SK-N-SH (cell line): Measurements from ENCODE around the gene PDK2. TPM values are rescaled to one million over a fixed set of nuclear protein-coding genes. Genes with fewer than 3 reads are reported as not detected.

Source experiments
- CTCF ChIA-PET: fragments of 300-600, 350-600 bp; formaldehyde crosslinking; extraction: SDS; loops from one replicate; lab custom pipeline; 2021; lab: Yijun Ruan, JAX
- POLR2A ChIA-PET: fragments of 350-600 bp; sonication (Branson Sonifier 250); formaldehyde crosslinking; extraction: SDS; loops from one replicate; lab custom pipeline; 2020; ENCODE audit warnings: antibody characterized with exemption, inconsistent platforms; lab: Yijun Ruan, JAX
- DNase-seq: peaks from one replicate; pipeline ENCODE4 v3.0.0; 2012
- H2AFZ ChIP-seq: fragments of 200-600 bp; sonication (generic); 2 replicates; pipeline ENCODE4 v1.8.1; 2016; ENCODE audit warnings: antibody characterized with exemption, mild to moderate bottlenecking, low read depth
- H3F3A ChIP-seq: fragments of 200-600 bp; sonication (generic); replicated peaks from 2 replicates; pipeline ENCODE3; 2016; ENCODE audit warnings: antibody characterized with exemption, mild to moderate bottlenecking; ENCODE audit not compliant: insufficient read depth
- H3K27ac ChIP-seq, 2 experiments: fragments of 200-500 bp in 1 of 2; fragments of 200-600 bp in 1 of 2; sonication (Bioruptor generic) in 1 of 2; sonication (generic), shearing (Covaris generic) in 1 of 2; 2 replicates each; pipeline versions ENCODE4 v1.5.1 to v1.6.1; 2014 to 2016; ENCODE audit warnings: low read depth in 2 of 2, inconsistent platforms in 1 of 2, low read length in 1 of 2, mild to moderate bottlenecking in 1 of 2, mixed read lengths in 1 of 2
- H3K27me3 ChIP-seq: fragments of 200-600 bp; sonication (generic), shearing (Covaris generic); 2 replicates; pipeline ENCODE4 v1.6.1; 2016; ENCODE audit warnings: mixed run types; ENCODE audit not compliant: insufficient read depth
- H3K36me3 ChIP-seq, 2 experiments: fragments of 200-500 bp in 1 of 2; fragments of 200-600 bp in 1 of 2; sonication (Bioruptor generic) in 1 of 2; sonication (generic) in 1 of 2; replicated peaks in 1 of 2; 2 replicates each; pipeline versions ENCODE3 to v1.5.1; 2014 to 2016; ENCODE audit warnings: low read length in 1 of 2, mild to moderate bottlenecking in 1 of 2; ENCODE audit not compliant: insufficient read depth in 2 of 2, control insufficient read depth in 1 of 2
- H3K4me1 ChIP-seq, 2 experiments: fragments of 200-500 bp in 1 of 2; fragments of 200-600 bp in 1 of 2; sonication (Bioruptor generic) in 1 of 2; sonication (generic), shearing (Covaris generic) in 1 of 2; 2 replicates each; pipeline versions ENCODE4 v1.5.1 to v1.6.1; 2014 to 2016; ENCODE audit warnings: low read depth in 1 of 2, low read length in 1 of 2, mixed run types in 1 of 2; ENCODE audit not compliant: insufficient read depth in 2 of 2, control insufficient read depth in 1 of 2
- H3K4me2 ChIP-seq: fragments of 200-600 bp; sonication (generic), shearing (Covaris generic); 2 replicates; pipeline ENCODE4 v1.6.1; 2017; ENCODE audit warnings: mixed run types
- H3K4me3 ChIP-seq, 2 experiments: fragments of 200-500 bp in 1 of 2; fragments of 200-600 bp in 1 of 2; sonication (Bioruptor generic) in 1 of 2; sonication (generic), shearing (Covaris generic) in 1 of 2; 2 replicates each; pipeline versions ENCODE4 v1.5.1 to v1.8.1; 2014 to 2016; ENCODE audit warnings: low read depth in 2 of 2, inconsistent platforms in 1 of 2, low read length in 1 of 2, mild to moderate bottlenecking in 1 of 2, mixed read lengths in 1 of 2, moderate library complexity in 1 of 2
- H3K79me2 ChIP-seq: fragments of 200-600 bp; sonication (generic); 2 replicates; pipeline ENCODE4 v1.8.1; 2017; ENCODE audit warnings: mild to moderate bottlenecking; ENCODE audit not compliant: insufficient read depth
- H3K9ac ChIP-seq: fragments of 200-600 bp; sonication (generic); 2 replicates; pipeline ENCODE4 v1.6.1; 2017; ENCODE audit warnings: mixed run types
- H3K9me2 ChIP-seq: fragments of 200-600 bp; sonication (generic); 2 replicates; pipeline ENCODE4 v1.6.1; 2017; ENCODE audit warnings: mixed run types
- H3K9me3 ChIP-seq: fragments of 200-600 bp; sonication (generic); 2 replicates; pipeline ENCODE4 v1.6.1; 2017; ENCODE audit warnings: mixed run types, mild to moderate bottlenecking, moderate library complexity
- H4K20me1 ChIP-seq: fragments of 200-600 bp; sonication (generic); 2 replicates; pipeline ENCODE4 v1.6.1; 2017; ENCODE audit warnings: mild to moderate bottlenecking, mixed run types; ENCODE audit not compliant: insufficient read depth
- FOSL2 ChIP-seq: IDR thresholded peaks from 2 replicates; pipeline ENCODE4 v1.4.0; 2012; ENCODE audit warnings: low read depth, mild to moderate bottlenecking, moderate library complexity, borderline replicate concordance
- FOXJ3 ChIP-seq: sonication (generic); formaldehyde crosslinking; IDR thresholded peaks from 2 replicates; pipeline ENCODE4 v1.5.1; 2020; ENCODE audit warnings: mild to moderate bottlenecking, missing genetic modification reagents
- GABPA ChIP-seq: IDR thresholded peaks from 2 replicates; pipeline ENCODE4 v1.4.0; 2012; ENCODE audit warnings: low read depth, mild to moderate bottlenecking
- IRF3 ChIP-seq: fragments of 150-350 bp; IDR thresholded peaks from 2 replicates; pipeline ENCODE4 v1.6.1; 2016; ENCODE audit warnings: mild to moderate bottlenecking, low read depth, low read length
- JUND ChIP-seq: IDR thresholded peaks from 2 replicates; pipeline ENCODE4 v1.4.0; 2012
- PBX3 ChIP-seq: IDR thresholded peaks from 2 replicates; pipeline ENCODE4; 2012
- RCOR1 ChIP-seq: fragments of 150-350 bp; IDR thresholded peaks from 2 replicates; pipeline ENCODE4 v1.6.1; 2017; ENCODE audit warnings: antibody characterized with exemption, low read length
- ZBTB33 ChIP-seq: IDR thresholded peaks from 2 replicates; pipeline ENCODE4 v1.4.0; 2012; ENCODE audit warnings: low read depth, borderline replicate concordance
- WGBS: methylation state at CpG from one replicate; pipeline ENCODE4 v1.1.6; 2017; ENCODE audit warnings: low lambda C conversion rate; 5-methylcytosine and 5-hydroxymethylcytosine counted together
- polyA plus RNA-seq, 3 experiments: library from polyadenylated mRNA; depleted of rRNA; stranded (reverse); fragments of >200 nt; gene quantifications; 2 replicates each; pipeline ENCODE4 v1.2.3, GENCODE V29; 2012

Gene PDK2
- polyA plus RNA-seq, 1 of the 3 experiments (the other 2 are of a cell fraction) = 124 TPM

GRCh38 chr17:50107790-50108414, 12.8 kb downstream of the PDK2 start:
- POLR2A ChIA-PET = interaction anchor here (0.6 kb wide), 1 partner anchor 11 kb away, joined by 3 read pairs; no protein-coding TSS in a partner anchor
- Histone ChIP-seq H3K9me2 (no peaks in the 10 kb centered on the region), H3K27ac (no peak overlapping the region), H3K4me3 (no peak overlapping the region), H3K36me3 (peaks cover 5 to 26% of the 10 kb centered on the region in 2 experiments), H3K4me1 (peaks cover 0 to 26% of the 10 kb centered on the region in 2 experiments; a peak in 1 of 4 replicates), H3K27me3 (no peaks in the 10 kb centered on the region), H3K9me3 (no peaks in the 10 kb centered on the region), H3F3A (peaks cover 5% of the 10 kb centered on the region), H3K4me2 (no peak overlapping the region), H2AFZ (no peak overlapping the region), H3K79me2 (no peaks in the 10 kb centered on the region), H4K20me1 (no peaks in the 10 kb centered on the region), H3K9ac (no peak overlapping the region)
- TF ChIP-seq RCOR1 (no peak), FOSL2 (0 out of 2 replicates have a peak, but pooled peaks have one; percentile 36), JUND (0 out of 2 replicates have a peak, but pooled peaks have one; percentile 26)
- no peak for DNase-seq
- WGBS = 92% methylated on average over 10 of the region's 10 CpGs
- CTCF ChIA-PET = interaction anchor here (1.5 to 16.3 kb wide), 4 partner anchors 10 to 62 kb away, joined by 3 to 297 read pairs (median 9); partner anchors contain the start of gene PDK2

- no peaks in the 10 kb centered on the region for H3K9me3 ChIP-seq
- no peaks in the 10 kb centered on the region for H3K79me2 ChIP-seq
- H4K20me1 ChIP-seq = no peaks in the 10 kb centered on the region
- H3F3A ChIP-seq = peaks cover 5% of the 10 kb centered on the region
- H3K9ac ChIP-seq = no peak overlapping the region
- peaks cover 0 to 24% of the 10 kb centered on the region in 2 experiments; a peak in 1 of 4 replicates for H3K4me1 ChIP-seq
- H2AFZ ChIP-seq = no peak overlapping the region
- no peak overlapping the region for H3K27ac ChIP-seq
- 94% methylated on average over 9 of the region's 9 CpGs for WGBS
- TF ChIP-seq FOXJ3 (CRISPR knock-in tag) (no peak), IRF3 (no peak), GABPA (no peak), PBX3 (no peak), ZBTB33 (no peak)
- H3K27me3 ChIP-seq = no peaks in the 10 kb centered on the region
- peaks cover 5 to 26% of the 10 kb centered on the region in 2 experiments for H3K36me3 ChIP-seq
- H3K4me3 ChIP-seq = no peak overlapping the region
- no peak overlapping the region for H3K4me2 ChIP-seq
- no peaks in the 10 kb centered on the region for H3K9me2 ChIP-seq
- CTCF ChIA-PET = interaction anchor here (0.7 to 16.3 kb wide), 12 partner anchors 10 to 92 kb away, joined by 3 to 297 read pairs (median 4); partner anchors contain the start of genes PDK2, SAMD14 and SGCA
- POLR2A ChIA-PET = interaction anchor here (0.7 kb wide), 1 partner anchor 15 kb away, joined by 3 read pairs; no protein-coding TSS in a partner anchor
- no peak for DNase-seq
These were observed 13.4 kb downstream of the PDK2 start for GRCh38 chr17:50108556-50108955.
